ENCODE data around the gene AAK1.

DNA sequence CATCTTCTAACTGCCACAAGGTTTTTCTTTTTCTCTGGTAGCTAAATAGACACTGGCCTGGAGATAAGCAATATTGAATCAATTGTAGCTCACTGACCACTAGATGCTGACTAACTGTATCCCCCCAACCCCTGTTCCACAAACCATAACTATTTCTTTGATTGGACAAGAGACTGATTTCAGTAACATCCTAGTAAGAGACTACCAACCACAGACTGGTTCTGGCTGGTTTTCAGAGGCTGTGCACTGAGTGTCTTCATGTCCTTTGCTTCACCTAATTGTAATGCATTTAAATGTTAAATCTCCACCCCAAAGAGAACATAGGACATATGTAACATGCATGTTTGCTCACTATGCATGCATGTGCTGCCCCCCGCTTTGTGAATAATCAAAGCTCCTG lies 3.2 kb upstream of the AAK1 start:
- TF ChIP-seq, protein P1, sequence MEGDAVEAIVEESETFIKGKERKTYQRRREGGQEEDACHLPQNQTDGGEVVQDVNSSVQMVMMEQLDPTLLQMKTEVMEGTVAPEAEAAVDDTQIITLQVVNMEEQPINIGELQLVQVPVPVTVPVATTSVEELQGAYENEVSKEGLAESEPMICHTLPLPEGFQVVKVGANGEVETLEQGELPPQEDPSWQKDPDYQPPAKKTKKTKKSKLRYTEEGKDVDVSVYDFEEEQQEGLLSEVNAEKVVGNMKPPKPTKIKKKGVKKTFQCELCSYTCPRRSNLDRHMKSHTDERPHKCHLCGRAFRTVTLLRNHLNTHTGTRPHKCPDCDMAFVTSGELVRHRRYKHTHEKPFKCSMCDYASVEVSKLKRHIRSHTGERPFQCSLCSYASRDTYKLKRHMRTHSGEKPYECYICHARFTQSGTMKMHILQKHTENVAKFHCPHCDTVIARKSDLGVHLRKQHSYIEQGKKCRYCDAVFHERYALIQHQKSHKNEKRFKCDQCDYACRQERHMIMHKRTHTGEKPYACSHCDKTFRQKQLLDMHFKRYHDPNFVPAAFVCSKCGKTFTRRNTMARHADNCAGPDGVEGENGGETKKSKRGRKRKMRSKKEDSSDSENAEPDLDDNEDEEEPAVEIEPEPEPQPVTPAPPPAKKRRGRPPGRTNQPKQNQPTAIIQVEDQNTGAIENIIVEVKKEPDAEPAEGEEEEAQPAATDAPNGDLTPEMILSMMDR (IDR thresholded peaks at IDR 0.05), result no peak
- TF ChIP-seq FOXK1 (CRISPR knock-in tag; IDR thresholded peaks at IDR 0.05), result no peak
- TF ChIP-seq, protein P2, sequence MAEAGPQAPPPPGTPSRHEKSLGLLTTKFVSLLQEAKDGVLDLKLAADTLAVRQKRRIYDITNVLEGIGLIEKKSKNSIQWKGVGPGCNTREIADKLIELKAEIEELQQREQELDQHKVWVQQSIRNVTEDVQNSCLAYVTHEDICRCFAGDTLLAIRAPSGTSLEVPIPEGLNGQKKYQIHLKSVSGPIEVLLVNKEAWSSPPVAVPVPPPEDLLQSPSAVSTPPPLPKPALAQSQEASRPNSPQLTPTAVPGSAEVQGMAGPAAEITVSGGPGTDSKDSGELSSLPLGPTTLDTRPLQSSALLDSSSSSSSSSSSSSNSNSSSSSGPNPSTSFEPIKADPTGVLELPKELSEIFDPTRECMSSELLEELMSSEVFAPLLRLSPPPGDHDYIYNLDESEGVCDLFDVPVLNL (CRISPR knock-in tag; IDR thresholded peaks at IDR 0.05; ENCODE audit: borderline replicate concordance, low read depth), result no peak
- TF ChIP-seq NR2C2 (CRISPR knock-in tag; IDR thresholded peaks at IDR 0.05), result no peak
